NCI-H128 (cell line): ENCODE data around the gene THAP11.
"Not testable (repeated sequence)": the region's sequence is repeated elsewhere in the genome, so short reads cannot be mapped to it uniquely, and the experiment has no call there.

Source experiments
- DNase-seq: peaks from one replicate; lab custom pipeline; 2025; ENCODE audit not compliant: unreplicated experiment; lab: John Stamatoyannopoulos, UW

THAP11 gene

GRCh38 chr16:67862623-67863583 is 20.8 kb downstream of the THAP11 start:
- no peak for DNase-seq

GRCh38 chr16:67864044-67864443 is 21.9 kb downstream of the THAP11 start:
- DNase-seq, result not testable (repeated sequence)

DNA sequence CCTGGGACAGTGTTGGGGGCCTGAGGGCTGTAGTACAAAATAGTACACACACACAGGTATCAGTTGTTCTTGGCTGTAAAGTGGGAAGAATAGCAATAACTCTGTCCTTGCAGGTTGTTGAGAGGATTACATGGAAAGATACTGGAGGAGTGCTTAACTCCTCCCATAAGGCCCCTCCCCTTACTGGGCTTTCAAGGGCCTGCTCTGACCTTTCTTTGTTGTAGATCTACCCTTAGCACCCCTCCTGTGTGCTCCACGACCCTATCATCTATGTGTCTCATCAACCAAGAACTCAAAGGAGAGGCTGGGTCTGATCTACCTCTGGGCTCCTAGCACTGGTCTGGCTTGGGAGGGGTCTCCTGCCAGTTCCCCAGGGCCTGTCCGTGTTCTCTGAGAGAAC is 22.5 kb downstream of the THAP11 start:
- DNase-seq, result no peak

DNA sequence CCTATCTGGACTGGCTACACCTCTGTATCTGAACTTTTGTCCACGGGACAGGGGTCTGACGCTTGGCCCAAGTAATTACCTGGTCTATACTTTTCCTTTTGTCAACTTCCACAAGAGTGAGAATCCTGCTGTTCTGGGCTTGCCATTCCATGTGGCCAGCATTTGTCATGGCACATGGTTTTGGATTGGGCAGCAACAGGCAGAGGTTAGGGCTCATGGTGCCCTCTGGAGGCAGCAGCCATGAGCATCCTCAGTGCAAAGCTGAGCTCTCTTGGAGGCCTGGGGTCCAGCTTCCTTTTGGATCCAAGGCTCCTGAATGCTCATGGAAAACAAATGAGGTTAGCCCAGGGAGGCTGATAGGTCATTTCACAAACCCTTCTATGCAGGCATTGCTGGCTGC is 23.2 kb downstream of the THAP11 start:
- no peak for DNase-seq

DNA sequence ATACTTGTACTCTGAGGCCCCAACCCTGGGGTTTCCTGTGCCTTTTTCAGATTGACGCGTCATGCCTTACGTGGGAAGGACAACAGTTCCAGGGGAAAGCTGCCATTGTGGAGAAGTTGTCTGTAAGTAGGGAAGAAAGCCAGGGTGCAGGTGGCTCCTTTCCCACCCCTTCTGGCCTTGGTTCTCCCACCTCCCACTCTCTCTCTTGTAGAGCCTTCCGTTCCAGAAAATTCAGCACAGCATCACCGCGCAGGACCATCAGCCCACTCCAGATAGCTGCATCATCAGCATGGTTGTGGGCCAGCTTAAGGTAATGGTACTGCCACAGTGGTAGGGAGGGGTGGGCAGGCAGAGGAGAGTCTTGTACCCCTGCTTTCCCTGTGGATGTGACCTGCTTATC is 26.2 kb downstream of the THAP11 start:
- DNase-seq, result no peak

GRCh38 chr16:67869653-67870052 is 27.5 kb downstream of the THAP11 start:
- no peak for DNase-seq

GRCh38 chr16:67871256-67871655 is 29.1 kb downstream of the THAP11 start:
- no peak for DNase-seq

DNA sequence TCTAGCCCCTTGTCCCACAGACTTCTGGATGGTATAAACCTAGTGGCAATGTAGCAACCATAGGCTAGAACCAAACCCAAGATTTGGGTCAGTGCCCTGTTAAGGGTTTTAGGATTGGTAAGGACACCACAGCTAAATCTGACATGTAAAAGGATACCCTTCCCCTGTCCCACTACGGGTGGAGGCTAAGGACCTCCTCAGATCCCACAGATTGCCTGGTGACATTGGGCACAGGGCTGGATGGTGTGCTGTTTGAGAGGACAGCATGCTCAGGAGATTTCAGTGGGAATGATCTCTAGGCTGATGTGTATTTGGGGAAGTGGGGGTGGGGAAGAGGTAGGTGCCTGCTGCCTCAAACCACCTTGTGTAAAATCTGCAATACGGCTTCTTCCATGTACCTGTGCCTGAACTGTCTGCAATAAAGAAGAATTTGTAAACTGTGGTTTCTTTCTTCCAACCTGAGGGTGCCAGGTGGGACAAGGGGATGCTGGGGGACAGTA is 30.1 kb downstream of the THAP11 start:
- DNase-seq, result no peak

DNA sequence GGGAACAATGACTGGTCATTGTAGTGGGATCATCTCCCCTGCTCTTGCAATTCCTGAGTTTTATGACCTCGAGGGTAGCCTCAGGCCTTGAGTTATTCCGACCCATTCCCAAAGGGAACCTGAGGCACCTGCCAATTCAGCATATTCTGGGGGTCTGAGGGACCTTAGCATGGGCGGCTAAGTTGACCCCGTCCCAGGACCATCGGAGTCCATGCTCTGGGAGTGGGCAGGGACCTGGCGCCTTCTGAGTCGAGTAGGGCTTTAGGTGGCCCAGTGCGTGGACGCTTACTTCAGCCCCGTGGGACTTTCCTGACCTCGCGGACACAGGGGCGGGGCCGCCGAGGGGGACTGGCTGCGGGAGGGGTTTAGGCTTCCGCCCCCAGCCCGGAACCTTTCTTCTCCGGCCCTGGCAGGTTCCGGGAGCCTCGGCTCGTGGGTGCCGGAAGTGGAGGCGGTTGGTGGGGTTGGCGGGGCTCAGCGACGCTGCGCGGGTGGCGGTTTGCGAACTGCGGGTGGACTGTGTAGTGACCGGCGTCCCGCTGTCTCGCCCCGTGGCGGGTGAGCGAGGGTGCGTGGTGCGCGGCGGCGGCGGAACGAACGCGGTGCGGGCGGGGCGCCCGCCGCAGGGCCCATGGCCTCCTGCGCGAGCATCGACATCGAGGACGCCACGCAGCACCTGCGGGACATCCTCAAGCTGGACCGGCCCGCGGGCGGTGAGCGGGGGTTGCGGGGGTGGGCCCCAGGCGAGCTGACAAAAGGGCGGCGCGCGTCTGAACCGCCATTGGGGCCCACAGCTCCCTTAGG is 30.7 kb downstream of the THAP11 start, which contains the start of gene EDC4:
TSS of gene EDC4 (plus strand) at position 422 of the 804 bp plus-strand sequence. CDS start at position 632, 210 bp downstream.
- no peak for DNase-seq

DNA sequence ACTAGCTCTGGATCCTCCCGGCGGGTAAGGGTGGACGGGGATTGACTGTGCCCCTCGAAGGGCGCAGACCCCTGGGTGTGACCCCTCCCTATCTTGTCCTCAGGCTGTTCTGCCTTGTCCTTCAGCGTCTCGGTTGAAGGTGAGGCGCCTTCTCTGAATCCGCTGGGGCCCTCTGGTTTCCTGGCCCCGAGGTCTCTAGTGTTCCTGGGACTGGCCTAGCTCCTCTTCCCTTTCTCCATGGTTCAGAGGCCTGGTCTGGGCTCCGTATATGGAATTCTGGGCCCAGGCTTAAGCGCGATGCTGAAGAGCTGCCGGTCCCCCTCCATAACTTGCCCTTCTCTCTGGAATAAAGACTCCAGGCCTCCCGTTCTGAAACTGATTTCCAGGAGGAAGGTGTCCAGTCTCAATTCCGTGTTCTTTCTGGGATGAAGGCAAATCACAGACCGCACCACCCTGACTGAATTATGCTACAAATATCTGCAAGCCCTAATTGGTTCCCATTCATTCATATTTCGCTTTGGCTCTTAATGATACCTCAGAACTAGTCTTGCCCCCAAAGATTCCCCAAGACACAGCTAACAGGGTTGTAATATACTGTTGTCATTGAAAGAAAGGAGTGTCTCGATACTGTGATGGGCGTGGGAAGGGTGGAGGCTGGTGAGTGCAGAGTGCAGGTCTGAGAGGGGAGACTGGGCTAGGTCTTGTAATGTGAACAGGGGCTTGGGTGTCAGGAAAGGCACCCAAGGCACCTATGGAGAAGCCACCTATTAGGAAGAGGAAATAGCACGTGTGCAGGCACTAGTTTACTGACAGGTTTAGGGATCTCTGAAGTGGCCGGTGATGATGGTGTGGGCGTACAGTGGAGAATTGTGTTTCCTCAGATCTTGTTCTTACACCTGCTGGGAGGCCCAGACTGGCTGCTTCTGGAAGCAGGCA is 31.6 kb downstream of the THAP11 start:
- DNase-seq, result no peak

GRCh38 chr16:67874372-67874771 is 32.3 kb downstream of the THAP11 start:
- no peak for DNase-seq

DNA sequence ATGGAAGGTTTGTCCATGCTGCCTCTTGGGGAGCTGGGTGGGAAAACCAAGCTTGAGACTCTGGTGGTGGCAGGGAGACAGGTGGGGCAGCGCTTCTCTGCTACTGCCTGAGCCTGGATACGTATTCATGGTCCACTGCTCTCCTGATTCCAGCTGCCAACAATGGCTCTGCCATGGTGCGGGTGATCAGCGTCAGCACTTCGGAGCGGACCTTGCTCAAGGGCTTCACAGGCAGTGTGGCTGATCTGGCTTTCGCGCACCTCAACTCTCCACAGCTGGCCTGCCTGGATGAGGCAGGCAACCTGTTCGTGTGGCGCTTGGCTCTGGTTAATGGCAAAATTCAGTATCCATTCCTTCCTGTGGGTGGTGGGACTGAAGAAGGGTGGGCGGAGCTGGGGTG is 34.9 kb downstream of the THAP11 start:
- DNase-seq, result no peak

- no peak for DNase-seq
Measured at GRCh38 chr16:67878232-67878631, 36.1 kb downstream of the THAP11 start.

- DNase-seq, result no peak
Measured at GRCh38 chr16:67878846-67879245, 36.7 kb downstream of the THAP11 start.

GRCh38 chr16:67879462-67879861 is 37.3 kb downstream of the THAP11 start:
- DNase-seq, result no peak

GRCh38 chr16:67879936-67880335 is 37.8 kb downstream of the THAP11 start:
- no peak for DNase-seq

GRCh38 chr16:67880584-67880983 is 38.5 kb downstream of the THAP11 start:
- DNase-seq, result no peak

DNA sequence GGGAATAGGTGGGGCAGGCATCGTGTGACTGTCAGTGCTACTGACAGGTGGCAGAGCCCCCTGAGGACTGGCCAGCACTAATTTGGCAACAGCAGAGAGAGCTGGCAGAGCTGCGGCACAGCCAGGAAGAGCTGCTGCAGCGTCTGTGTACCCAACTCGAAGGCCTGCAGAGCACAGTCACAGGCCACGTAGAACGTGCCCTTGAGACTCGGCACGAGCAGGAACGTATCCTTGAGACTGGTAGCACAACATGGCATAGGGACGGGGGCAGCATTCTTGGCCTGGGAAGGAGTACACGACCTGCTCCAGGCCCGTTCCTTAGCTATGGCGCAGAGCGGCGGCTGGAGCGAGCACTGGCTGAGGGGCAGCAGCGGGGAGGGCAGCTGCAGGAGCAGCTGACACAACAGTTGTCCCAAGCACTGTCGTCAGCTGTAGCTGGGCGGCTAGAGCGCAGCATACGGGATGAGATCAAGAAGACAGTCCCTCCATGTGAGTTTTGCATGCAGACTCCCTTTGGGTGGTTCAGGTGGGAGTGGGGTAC is 39.6 kb downstream of the THAP11 start:
- DNase-seq, result no peak

GRCh38 chr16:67882374-67883145 is 40.4 kb downstream of the THAP11 start:
- no peak for DNase-seq
